GM19351 (cell line): ENCODE data around the gene SLCO2B1.

Source experiments
- ATAC-seq: cut with Tn5 transposase; IDR thresholded peaks from one replicate; pipeline ENCODE4 v1.9.1; 2021; ENCODE audit warnings: mild to moderate bottlenecking, moderate library complexity; ENCODE audit not compliant: unreplicated experiment

SLCO2B1 gene

DNA sequence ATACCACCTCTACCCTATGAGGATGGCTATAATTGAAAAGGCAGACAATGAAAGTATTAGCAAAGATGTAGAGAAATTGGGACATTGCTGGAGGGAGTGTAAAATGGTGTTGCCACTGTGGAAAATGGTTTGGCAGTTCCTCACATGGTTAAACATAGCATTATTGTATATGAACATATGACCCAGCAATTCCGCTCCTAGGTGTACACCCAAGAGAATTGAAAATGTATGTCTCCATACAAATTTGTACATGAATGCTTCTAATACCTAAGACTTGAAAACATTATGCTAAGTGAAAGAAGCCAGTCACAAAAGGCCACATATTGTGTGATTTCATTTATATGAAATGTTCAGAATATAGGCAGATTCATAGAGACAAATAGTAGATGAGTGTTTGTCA is 10.0 kb downstream of the SLCO2B1 start:
- no peak for ATAC-seq

DNA sequence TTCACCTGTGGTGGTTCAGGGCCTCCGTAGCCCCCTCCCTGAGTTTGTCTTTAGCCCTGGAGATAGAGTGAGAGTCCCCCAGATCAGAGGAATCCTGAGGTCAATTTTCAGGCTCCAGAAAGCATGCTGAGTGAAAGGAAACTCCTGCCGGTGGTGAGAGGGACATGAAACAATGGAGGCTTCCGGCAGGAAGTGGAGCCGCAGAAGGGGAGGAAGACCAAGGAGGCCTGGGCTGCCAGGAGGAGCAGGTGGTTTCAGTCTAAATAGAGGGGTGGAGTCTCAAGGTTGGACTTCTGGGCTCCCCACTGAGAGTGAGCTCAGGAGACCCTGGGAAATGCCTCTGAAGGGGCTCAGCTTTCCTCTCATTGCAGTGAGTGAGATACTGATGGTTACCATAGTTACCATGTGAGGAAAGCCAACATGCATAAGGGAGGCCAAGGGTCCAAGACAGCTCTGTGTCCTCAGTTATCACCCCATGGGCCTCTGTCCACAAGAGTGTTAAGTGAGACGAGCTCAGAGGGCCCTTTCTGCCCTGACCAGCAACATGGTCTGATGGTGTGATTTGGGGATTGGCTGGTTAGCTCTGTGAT is 10.7 kb downstream of the SLCO2B1 start:
- no peak for ATAC-seq

- ATAC-seq = no peak
Measured at GRCh38 chr11:75162954-75163353, 12.0 kb downstream of the SLCO2B1 start.

- no peak for ATAC-seq
Measured at GRCh38 chr11:75163921-75164849, 13.3 kb downstream of the SLCO2B1 start.

DNA sequence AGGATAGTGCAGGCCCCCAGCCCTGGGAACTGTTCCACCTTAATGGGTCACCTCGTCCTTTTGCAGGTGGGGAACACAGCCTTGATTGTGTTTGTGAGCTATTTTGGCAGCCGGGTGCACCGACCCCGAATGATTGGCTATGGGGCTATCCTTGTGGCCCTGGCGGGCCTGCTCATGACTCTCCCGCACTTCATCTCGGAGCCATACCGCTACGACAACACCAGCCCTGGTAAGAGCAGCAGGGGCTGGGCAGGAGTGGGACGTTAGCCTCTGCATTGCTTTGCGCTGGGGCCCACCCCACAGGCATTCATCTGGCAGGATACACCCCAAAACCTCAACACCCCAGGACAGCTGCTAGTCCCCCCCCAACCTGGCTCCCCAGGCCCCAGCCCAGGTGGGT is 14.8 kb downstream of the SLCO2B1 start:
- ATAC-seq = no peak

DNA sequence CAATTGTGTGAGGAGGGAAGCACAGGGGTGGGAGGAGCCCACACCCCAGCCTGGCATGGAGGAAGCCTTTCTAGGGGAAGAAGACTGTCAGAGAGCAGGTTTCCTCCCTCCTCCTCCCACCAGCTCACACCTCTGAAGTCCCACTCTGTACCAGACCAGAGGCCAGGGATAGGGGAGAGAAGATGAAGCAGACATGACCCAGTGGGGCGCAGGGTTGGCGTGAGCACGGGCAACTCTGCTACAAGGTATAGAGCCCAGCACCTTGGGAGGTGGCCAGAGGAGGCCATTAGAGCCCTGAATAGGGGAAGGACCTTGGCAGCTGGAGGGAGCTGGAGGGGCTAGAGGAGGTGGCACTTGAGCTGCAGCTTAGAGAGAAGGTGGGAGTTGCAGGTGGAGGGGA is 15.9 kb downstream of the SLCO2B1 start:
- no peak for ATAC-seq

GRCh38 chr11:75167617-75168016 is 16.7 kb downstream of the SLCO2B1 start:
- no peak for ATAC-seq

GRCh38 chr11:75169101-75169885 is 18.4 kb downstream of the SLCO2B1 start:
- no peak for ATAC-seq

- no peak for ATAC-seq
Measured at GRCh38 chr11:75170516-75171201, 19.8 kb downstream of the SLCO2B1 start.

GRCh38 chr11:75173336-75173735 is 22.4 kb downstream of the SLCO2B1 start:
- ATAC-seq = no peak

DNA sequence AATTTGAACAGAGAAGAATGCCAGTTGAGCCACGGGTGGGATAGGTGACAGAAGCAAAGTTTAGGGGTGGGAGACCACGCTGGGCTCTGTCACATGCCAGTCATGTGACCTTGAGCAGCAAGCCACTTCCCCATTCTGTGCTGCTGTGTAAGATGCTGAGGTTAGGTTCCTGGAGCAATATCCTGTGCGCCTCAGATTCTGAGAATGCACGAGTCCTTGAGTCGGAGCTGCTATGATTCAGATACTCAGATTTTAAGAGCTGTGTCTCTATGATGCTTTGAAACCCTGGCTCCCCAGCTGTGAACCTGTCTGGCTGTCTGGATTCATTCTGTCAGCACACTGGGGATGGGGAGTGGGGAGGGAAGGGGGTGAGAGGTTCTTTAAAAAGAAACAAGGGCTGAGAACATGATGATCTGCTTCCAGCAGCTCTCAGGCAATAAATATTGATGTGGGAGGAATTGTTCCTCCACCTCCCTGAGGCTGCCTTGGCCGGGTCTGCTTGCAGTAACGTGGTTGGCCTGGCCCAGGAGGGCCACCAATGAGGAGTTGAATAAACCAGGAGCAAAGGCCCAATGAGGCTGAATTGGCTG is 24.0 kb downstream of the SLCO2B1 start:
- no peak for ATAC-seq

DNA sequence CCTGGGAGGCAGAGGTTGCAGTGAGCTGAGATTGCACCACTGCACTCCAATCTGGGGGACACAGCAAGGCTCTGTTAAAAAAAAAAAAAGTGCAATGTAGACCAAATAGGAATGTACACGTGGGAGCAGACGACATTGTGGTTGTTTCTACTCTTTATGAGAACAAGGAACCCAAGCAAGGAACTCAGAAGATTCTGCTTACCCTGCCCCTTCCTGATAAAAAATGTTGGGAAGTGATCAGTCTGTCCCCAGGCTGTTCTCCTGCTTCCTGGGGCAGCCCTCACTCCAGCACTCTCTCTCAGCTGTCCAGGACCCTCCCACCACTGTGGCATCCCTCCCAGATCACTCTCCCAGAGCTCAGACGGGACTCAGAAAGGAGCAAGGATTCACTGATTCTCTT is 31.8 kb downstream of the SLCO2B1 start:
- no peak for ATAC-seq

DNA sequence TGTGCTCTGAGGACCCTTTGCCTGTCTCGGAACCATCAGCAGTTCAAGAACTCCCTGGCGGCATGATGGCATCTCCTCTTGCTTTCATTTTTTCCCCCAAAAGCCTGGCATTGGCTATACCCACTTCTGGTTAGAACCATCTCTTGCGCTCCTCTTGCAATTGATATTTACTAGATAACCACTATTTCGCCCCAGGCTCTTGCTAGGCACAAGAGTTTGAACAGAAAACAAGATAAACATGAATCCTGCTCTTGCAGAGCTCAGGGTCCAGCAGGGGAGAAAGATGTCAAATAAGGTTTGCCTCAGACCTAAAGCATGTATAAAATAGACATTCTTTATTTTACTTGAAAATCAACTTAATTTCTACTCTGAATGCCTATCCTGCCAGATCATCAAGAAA is 33.1 kb downstream of the SLCO2B1 start:
- ATAC-seq = no peak

- no peak for ATAC-seq
Measured at GRCh38 chr11:75184757-75185425, 34.0 kb downstream of the SLCO2B1 start.

- ATAC-seq = no peak
Measured at GRCh38 chr11:75185866-75186265, 35.0 kb downstream of the SLCO2B1 start.

DNA sequence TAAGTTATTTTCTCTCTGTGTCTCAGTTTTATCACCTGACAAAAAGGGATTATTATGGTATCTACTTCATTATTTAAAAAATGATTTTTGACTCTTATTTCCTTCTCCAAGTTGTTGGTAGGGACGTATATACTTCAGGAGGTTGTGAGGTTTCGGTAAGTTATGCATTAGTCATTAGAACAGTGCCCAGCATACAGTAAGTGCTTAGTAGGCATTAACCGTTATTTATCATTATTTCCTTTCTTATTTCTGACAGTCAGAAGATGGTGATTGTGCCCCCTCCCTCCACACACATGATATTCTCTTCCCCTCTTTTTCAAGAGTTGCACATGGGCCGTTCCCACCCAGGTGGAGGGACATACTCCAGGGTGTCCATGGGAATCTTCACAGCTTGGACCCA is 36.1 kb downstream of the SLCO2B1 start:
- ATAC-seq = no peak

DNA sequence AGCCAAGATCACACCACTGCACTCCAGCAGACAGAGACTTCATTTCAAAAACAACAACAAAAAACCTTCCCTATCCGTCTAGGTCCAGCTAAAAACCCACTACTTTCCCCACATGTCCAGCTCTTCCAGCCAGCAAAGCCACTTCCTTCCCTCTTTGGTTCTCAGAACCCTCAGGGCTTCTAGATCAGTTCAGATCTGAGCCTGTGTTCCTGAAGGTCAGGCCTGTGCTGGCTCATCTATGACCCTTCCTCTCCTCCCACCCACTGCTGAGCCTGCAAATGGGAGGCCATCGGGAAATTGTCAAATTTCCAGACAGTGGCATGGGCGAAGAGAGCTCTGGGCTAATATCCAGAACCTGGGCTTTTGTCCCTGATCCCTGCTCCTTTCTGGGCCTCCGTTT is 37.8 kb downstream of the SLCO2B1 start:
- no peak for ATAC-seq

- ATAC-seq = no peak
Measured at GRCh38 chr11:75189108-75189507, 38.2 kb downstream of the SLCO2B1 start.

- no peak for ATAC-seq
Measured at GRCh38 chr11:75189911-75190310, 39.0 kb downstream of the SLCO2B1 start.

GRCh38 chr11:75190652-75191329 is 39.9 kb downstream of the SLCO2B1 start:
- ATAC-seq = no peak
